HEK293 (cell line): ENCODE measurements around the gene ZNF564.

Experiments used
- CTCF ChIA-PET: fragments of 350-600 bp; formaldehyde crosslinking; extraction: SDS; loops from one replicate; lab custom pipeline; 2021; ENCODE audit warnings: antibody characterized with exemption; lab: Yijun Ruan, JAX
- POLR2A ChIA-PET: fragments of 300-600 bp; formaldehyde crosslinking; extraction: SDS; loops from one replicate; lab custom pipeline; 2020; ENCODE audit warnings: antibody characterized with exemption, inconsistent platforms; lab: Yijun Ruan, JAX
- H3K27ac ChIP-seq: fragments of 200-500 bp; sonication (Bioruptor generic); 2 replicates; pipeline ENCODE4 v1.5.1; 2014; ENCODE audit warnings: low read depth, low read length, control low read depth, inconsistent platforms; ENCODE audit errors: extremely low read depth
- H3K36me3 ChIP-seq, 2 experiments: fragments of 200-500 bp in 1 of 2; sonication (Bioruptor generic) in 1 of 2; 1 replicate in 1 of 2; 2 replicates in 1 of 2; pipeline ENCODE4 v1.5.1; 2014 to 2017; ENCODE audit warnings: inconsistent platforms in 2 of 2, low read length in 2 of 2; ENCODE audit not compliant: control insufficient read depth in 2 of 2, insufficient read depth in 1 of 2
- H3K4me1 ChIP-seq: fragments of 200-500 bp; sonication (Bioruptor generic); 2 replicates; pipeline ENCODE4 v1.5.1; 2014; ENCODE audit warnings: mild to moderate bottlenecking, low read length, inconsistent platforms; ENCODE audit not compliant: control insufficient read depth, insufficient read depth
- H3K4me3 ChIP-seq: 2 replicates; pipeline ENCODE4 v1.5.1; 2011; ENCODE audit warnings: low read depth, mild to moderate bottlenecking, control low read depth, low read length, moderate library complexity
- H3K9me3 ChIP-seq: fragments of 200-500 bp; sonication (Bioruptor generic); 2 replicates; pipeline ENCODE4 v1.5.1; 2014; ENCODE audit warnings: low read depth, low read length, inconsistent platforms; ENCODE audit not compliant: control insufficient read depth, insufficient read depth
- FEZF1 ChIP-seq: fragments of 450-650 bp; formaldehyde crosslinking; IDR thresholded peaks from 2 replicates; pipeline ENCODE4 v1.5.1; 2016; ENCODE audit warnings: missing biosample characterization, missing genetic modification characterization
- SCRT2 ChIP-seq: fragments of 450-650 bp; formaldehyde crosslinking; IDR thresholded peaks from 2 replicates; pipeline ENCODE4 v1.5.1; 2016; ENCODE audit warnings: missing biosample characterization, missing genetic modification characterization
- SETDB1 ChIP-seq: IDR thresholded peaks from one replicate; pipeline ENCODE4 v1.6.1; 2017; ENCODE audit warnings: mild to moderate bottlenecking, low read length, moderate library complexity, mixed read lengths; ENCODE audit not compliant: insufficient read length
- ZNF19 ChIP-seq: fragments of 450-650 bp; formaldehyde crosslinking; IDR thresholded peaks from 2 replicates; pipeline ENCODE4; 2016; ENCODE audit warnings: missing biosample characterization, missing genetic modification characterization, low read depth
- ZNF274 ChIP-seq, 2 experiments: fragments of 200-500 bp in 1 of 2; fragments of 450-650 bp in 1 of 2; sonication (Bioruptor generic) in 1 of 2; formaldehyde crosslinking in 1 of 2; IDR thresholded peaks; 2 replicates each; pipeline versions ENCODE4 v1.5.1 to v1.6.1; 2014 to 2016; ENCODE audit warnings: borderline replicate concordance in 1 of 2, inconsistent platforms in 1 of 2, low read length in 1 of 2, missing biosample characterization in 1 of 2, missing genetic modification characterization in 1 of 2
- ZNF433 ChIP-seq: fragments of 450-650 bp; formaldehyde crosslinking; IDR thresholded peaks from 2 replicates; pipeline ENCODE4 v1.5.1; 2016; ENCODE audit warnings: missing biosample characterization, missing genetic modification characterization, low read depth
- ZNF549 ChIP-seq: fragments of 450-650 bp; IDR thresholded peaks from 2 replicates; pipeline ENCODE4 v1.5.1; 2018; ENCODE audit warnings: missing biosample characterization, missing genetic modification characterization, mild to moderate bottlenecking, inconsistent platforms, moderate library complexity
- ZNF561 ChIP-seq: fragments of 450-650 bp; IDR thresholded peaks from 2 replicates; pipeline ENCODE4 v1.5.1; 2018; ENCODE audit warnings: missing biosample characterization, missing genetic modification characterization, borderline replicate concordance
- TF ChIP-seq, protein P1 (sequence below): fragments of 450-650 bp; formaldehyde crosslinking; IDR thresholded peaks from 2 replicates; pipeline ENCODE4 v1.5.1; 2017; ENCODE audit warnings: missing biosample characterization, missing genetic modification characterization
- TF ChIP-seq, protein P2 (sequence below): fragments of 450-650 bp; formaldehyde crosslinking; IDR thresholded peaks from 2 replicates; pipeline ENCODE4 v1.5.1; 2016; ENCODE audit warnings: missing biosample characterization, missing genetic modification characterization, borderline replicate concordance

The ZNF564 gene

DNA sequence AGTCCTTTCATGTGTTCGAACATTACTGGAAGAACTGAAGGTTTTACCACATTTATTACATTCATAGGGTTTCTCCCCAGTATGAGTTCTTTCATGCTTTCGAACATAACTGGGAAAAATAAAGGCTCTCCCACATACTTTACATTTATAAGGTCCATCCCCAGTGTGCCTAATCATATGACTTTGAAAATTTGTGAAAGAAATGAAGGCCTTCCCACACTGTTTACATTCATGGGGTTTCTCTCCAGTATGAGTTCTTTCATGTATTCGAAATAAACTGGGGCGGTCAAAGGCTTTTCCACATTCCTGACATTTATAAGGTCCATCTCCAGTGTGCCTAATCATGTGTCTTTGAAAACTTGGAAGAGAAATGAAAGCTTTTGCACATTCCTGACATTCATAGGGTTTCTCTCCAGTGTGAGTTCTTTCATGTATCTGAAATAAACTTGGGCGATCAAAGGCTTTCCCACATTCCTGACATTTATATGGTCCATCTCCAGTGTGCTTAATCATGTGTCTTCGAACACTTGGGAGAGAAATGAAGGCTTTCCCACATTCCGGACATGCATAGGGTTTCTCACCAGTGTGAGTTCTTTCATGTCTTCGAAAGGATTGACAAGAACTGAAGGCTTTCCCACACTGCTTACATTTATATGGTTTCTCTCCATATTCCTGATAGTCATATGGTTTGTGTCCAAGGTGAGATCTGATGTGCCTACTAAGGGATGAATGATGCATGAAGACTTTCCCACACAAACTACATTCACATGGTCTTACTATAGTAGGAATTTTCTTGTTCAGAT is 24.0 kb downstream of the ZNF564 start (continued):
- TF ChIP-seq, protein P1, sequence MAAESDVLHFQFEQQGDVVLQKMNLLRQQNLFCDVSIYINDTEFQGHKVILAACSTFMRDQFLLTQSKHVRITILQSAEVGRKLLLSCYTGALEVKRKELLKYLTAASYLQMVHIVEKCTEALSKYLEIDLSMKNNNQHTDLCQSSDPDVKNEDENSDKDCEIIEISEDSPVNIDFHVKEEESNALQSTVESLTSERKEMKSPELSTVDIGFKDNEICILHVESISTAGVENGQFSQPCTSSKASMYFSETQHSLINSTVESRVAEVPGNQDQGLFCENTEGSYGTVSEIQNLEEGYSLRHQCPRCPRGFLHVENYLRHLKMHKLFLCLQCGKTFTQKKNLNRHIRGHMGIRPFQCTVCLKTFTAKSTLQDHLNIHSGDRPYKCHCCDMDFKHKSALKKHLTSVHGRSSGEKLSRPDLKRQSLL = 0 out of 2 replicates have a peak, but pooled peaks have one; percentile 20

DNA sequence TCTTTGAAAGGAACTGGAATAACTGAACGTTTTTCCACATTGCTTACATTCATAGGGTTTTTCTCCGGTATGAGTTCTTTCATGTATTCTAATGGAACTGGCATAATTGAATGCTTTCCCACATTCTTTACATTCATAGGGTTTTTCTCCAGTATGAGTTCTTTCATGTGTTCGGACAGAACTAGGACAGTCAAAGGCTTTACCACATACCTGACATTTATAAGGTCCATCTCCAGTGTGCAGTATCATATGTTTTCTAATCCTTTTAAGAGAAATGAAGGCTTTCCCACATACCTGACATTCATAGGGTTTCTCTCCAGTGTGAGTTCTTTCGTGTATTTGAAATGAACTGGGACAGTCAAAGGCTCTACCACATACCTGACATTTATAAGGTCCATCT is 24.7 kb downstream of the ZNF564 start:
- no peaks in the 10 kb centered on the region for H3K4me1 ChIP-seq
- ChIA-PET CTCF (interaction anchor here (0.9 kb wide), 1 partner anchor 86 kb away, joined by 3 read pairs; the partner anchor contains the start of gene ZNF443), POLR2A (no interaction called here)
- no peak overlapping the region for H3K4me3 ChIP-seq
- peaks cover 0 to 46% of the 10 kb centered on the region in 2 experiments; a peak in 2 of 3 replicates for H3K36me3 ChIP-seq
- no peaks in the 10 kb centered on the region for H3K9me3 ChIP-seq
- TF ChIP-seq ZNF549 (tag by site-specific recombination) (no peak), SETDB1 (peak; percentile 86), ZNF274 (IDR thresholded peaks at IDR 0.05; ENCODE audit: low read length) (no peak), ZNF274 (tag by site-specific recombination; IDR thresholded peaks at IDR 0.05; ENCODE audit: borderline replicate concordance) (peak; percentile 62; the same call in 1 of the 2 replicates), ZNF433 (no peak)
- H3K27ac ChIP-seq = no peak overlapping the region

DNA sequence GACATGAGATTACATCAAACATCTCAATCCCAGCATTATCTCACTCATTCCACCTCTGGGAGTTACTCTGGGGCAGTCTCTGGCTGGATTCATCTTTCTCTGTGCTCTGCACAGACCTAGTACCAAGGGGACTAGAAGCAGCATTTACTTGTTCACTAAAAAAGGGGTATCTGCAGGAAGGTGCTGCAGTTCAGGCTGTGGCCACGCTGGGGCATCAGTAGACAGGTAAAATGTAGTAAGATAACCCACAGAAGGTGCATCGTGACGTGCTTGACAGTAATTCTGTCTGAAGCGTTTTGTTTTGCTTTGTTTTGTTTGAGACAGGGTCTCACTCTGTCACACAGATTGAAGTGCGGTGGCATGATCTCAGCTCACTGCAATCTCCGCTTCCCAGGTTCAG is 29.3 kb downstream of the ZNF564 start:
- peaks cover 0 to 18% of the 10 kb centered on the region in 2 experiments; a peak in 2 of 3 replicates for H3K36me3 ChIP-seq
- ChIA-PET POLR2A (no interaction called here), CTCF (no interaction called here)
- no peak overlapping the region for H3K27ac ChIP-seq
- no peaks in the 10 kb centered on the region for H3K9me3 ChIP-seq
- H3K4me1 ChIP-seq = no peaks in the 10 kb centered on the region
- H3K4me3 ChIP-seq = no peak overlapping the region
- TF ChIP-seq ZNF561 (tag by site-specific recombination) (no peak), ZNF19 (tag by site-specific recombination) (no peak), SETDB1 (peak; percentile 23)
- TF ChIP-seq, all 188 proteins: peak for 1

DNA sequence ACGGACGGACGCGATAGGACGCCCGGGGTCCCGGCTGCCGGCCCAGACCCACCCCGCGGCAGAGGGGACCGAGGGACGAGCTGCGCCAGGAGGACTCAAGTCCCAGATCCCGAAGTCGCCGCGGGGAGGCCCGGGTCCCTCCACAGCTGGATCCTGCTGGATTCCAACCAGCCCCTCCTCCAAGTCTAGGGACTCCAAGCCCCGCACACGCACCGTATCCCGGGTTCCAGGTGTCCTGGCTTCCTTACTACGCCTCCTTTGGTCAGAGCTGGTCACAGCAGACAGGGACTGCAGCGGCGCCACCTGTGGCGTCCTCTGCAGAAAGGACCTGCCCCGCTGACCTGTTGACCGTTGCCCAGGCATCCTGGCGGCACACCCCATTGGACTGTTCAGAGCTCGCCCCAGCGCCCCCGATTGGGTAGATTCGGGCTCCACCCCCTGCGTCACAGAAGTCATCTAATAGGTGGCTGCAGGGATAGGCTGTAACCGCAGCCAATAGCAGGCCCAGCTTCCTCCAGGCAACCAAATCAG is 37.7 kb downstream of the ZNF564 start:
- Histone ChIP-seq H3K4me1 (no peaks in the 10 kb centered on the region), H3K36me3 (no peaks in the 10 kb centered on the region; a peak in 1 of 3 replicates), H3K27ac (no peak overlapping the region), H3K4me3 (no peak overlapping the region), H3K9me3 (no peaks in the 10 kb centered on the region)
- ChIA-PET POLR2A (interaction anchor here (1.1 to 2.2 kb wide), 2 partner anchors 18 to 113 kb away, joined by 3 to 8 read pairs; partner anchors contain the start of gene ZNF799), CTCF (no interaction called here)
- TF ChIP-seq, protein P2, sequence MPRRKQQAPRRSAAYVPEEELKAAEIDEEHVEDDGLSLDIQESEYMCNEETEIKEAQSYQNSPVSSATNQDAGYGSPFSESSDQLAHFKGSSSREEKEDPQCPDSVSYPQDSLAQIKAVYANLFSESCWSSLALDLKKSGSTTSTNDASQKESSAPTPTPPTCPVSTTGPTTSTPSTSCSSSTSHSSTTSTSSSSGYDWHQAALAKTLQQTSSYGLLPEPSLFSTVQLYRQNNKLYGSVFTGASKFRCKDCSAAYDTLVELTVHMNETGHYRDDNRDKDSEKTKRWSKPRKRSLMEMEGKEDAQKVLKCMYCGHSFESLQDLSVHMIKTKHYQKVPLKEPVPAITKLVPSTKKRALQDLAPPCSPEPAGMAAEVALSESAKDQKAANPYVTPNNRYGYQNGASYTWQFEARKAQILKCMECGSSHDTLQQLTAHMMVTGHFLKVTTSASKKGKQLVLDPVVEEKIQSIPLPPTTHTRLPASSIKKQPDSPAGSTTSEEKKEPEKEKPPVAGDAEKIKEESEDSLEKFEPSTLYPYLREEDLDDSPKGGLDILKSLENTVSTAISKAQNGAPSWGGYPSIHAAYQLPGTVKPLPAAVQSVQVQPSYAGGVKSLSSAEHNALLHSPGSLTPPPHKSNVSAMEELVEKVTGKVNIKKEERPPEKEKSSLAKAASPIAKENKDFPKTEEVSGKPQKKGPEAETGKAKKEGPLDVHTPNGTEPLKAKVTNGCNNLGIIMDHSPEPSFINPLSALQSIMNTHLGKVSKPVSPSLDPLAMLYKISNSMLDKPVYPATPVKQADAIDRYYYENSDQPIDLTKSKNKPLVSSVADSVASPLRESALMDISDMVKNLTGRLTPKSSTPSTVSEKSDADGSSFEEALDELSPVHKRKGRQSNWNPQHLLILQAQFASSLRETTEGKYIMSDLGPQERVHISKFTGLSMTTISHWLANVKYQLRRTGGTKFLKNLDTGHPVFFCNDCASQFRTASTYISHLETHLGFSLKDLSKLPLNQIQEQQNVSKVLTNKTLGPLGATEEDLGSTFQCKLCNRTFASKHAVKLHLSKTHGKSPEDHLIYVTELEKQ = no peak
- peak; percentile 38; the same call in 1 of the 2 replicates for TF ChIP-seq SCRT2 (tag by site-specific recombination)
- TF ChIP-seq FEZF1 (tag by site-specific recombination) = no peak
